Retinal pigment epithelial cell (primary cell): ENCODE data around the gene LBX2.

Source experiments
- DNase-seq: peaks from one replicate; pipeline ENCODE4 v3.0.0-alpha.2; 2010; ENCODE audit warnings: low read depth
- H3K4me3 ChIP-seq: 2 replicates; pipeline ENCODE4 v1.5.1; 2011; ENCODE audit warnings: mild to moderate bottlenecking, low read length, control low read depth, moderate library complexity
- TF ChIP-seq, protein P1 (sequence below): conservative IDR thresholded peaks from 2 replicates; pipeline ENCODE4 v1.5.1; 2011; ENCODE audit warnings: low read depth, low read length, control low read depth, inconsistent platforms

LBX2 gene

DNA sequence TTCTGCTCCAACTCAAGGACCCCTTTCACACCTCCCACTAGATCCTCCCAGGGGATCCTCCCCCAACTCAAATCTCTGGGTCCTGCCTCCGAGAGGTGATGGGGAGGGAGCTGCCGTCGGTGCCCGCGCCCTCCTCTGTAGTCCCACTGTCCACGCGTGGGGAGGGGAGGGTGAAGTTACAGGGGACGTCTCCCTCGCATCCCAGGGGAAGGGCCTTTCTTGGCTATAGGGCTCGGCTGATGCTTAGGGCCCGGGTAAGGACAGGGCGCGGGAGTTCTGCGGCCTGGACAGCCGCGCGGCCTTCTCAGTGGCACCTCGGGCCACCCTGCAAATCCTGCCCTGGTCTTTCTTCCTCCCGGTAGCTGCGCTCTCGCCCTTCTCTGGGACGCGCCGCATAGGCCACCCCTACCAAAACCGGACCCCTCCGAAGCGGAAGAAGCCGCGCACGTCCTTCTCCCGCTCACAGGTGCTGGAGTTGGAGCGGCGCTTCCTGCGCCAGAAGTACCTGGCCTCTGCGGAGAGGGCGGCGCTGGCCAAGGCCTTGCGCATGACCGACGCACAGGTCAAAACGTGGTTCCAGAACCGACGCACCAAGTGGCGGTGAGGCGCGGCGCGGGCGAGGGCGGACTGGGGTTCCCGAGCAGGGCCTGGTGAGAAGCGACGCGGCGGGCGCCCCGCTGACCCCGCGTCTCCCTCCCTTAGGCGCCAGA, 16.0 kb upstream of the LBX2 start:
- DNase-seq, result no peak
- H3K4me3 ChIP-seq, result no peak overlapping the region
- TF ChIP-seq, protein P1, sequence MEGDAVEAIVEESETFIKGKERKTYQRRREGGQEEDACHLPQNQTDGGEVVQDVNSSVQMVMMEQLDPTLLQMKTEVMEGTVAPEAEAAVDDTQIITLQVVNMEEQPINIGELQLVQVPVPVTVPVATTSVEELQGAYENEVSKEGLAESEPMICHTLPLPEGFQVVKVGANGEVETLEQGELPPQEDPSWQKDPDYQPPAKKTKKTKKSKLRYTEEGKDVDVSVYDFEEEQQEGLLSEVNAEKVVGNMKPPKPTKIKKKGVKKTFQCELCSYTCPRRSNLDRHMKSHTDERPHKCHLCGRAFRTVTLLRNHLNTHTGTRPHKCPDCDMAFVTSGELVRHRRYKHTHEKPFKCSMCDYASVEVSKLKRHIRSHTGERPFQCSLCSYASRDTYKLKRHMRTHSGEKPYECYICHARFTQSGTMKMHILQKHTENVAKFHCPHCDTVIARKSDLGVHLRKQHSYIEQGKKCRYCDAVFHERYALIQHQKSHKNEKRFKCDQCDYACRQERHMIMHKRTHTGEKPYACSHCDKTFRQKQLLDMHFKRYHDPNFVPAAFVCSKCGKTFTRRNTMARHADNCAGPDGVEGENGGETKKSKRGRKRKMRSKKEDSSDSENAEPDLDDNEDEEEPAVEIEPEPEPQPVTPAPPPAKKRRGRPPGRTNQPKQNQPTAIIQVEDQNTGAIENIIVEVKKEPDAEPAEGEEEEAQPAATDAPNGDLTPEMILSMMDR, result no peak

DNA sequence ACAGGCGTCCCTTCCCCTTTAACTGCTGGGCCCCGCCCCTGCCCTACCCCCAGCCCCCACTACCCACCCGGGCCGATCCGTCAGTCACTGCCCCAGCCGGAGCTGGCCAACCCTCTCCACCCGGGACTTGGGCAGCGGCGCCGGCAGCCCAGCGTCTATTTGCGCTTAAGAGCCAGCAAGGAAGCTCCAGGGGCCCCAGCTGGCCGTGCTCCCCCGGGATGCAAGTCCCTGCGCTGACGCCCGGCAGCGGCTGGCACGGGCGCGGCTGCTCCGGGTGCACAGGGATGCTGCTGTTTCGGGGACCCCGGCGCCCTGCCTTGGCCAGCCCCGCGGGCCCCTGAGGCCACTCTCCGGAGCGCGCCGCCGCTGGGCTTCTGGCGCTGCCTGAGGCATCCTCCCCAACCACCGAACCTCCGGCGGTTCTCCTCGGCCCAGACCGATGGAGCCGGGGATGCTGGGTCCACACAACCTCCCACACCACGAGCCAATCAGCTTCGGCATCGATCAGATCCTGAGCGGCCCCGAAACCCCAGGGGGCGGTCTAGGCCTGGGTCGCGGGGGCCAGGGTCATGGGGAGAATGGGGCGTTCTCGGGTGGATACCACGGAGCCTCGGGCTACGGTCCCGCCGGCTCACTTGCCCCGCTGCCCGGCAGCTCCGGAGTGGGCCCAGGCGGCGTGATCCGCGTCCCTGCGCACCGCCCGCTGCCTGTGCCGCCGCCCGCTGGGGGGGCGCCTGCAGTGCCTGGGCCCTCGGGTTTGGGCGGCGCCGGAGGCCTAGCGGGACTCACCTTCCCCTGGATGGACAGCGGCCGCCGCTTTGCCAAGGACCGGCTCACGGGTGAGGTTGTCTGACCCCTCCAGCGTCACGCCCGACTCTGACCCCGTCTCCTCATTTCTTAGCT, 15.2 kb upstream of the LBX2 start, which contains the start of gene TLX2:
TSS of gene TLX2 (plus strand) at position 83 of the 903 bp plus-strand sequence. CDS start at position 440, 357 bp downstream.
- DNase-seq, result no peak
- TF ChIP-seq, protein P1, result no peak
- H3K4me3 ChIP-seq, result no peak within 1 kb of the TSS

DNA sequence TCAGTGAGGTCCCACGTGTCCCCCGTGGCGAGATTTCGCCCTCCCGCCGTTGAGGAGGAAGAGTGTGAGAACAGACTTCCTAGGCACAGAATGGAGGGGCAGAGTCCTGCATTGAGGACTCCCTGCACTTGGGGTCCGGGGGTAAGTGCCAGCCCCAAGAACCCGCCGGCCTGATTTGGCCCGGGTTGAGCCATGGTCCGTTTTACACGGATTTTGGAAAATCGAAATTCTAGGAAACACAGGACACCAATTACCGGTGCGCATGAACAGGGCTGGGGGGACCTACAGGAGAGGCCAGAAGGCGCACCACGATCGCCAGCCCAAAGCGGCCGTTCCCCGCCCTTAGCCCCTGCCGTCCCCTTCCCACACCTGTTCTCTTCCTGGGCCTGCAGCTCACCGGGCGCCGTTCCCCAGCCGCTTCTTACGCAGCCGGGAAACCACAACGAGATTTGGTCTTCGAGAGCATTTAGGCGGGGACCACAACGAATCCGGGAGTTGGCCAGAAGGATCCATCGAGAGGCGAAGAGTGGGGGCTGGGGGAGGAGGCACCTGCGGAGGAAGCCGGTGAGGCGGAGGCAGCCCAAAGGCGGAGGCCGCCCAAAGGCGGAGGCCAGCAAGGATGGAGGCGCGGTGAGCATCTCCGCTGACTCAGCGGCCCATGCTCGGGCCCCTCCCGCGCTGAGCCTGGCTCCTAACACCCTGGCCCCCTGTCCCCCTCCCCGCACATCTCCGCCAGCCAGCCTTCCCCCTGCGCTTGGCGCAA, 14.4 kb upstream of the LBX2 start:
- no peak for DNase-seq
- TF ChIP-seq, protein P1, result no peak
- no peak overlapping the region for H3K4me3 ChIP-seq

DNA sequence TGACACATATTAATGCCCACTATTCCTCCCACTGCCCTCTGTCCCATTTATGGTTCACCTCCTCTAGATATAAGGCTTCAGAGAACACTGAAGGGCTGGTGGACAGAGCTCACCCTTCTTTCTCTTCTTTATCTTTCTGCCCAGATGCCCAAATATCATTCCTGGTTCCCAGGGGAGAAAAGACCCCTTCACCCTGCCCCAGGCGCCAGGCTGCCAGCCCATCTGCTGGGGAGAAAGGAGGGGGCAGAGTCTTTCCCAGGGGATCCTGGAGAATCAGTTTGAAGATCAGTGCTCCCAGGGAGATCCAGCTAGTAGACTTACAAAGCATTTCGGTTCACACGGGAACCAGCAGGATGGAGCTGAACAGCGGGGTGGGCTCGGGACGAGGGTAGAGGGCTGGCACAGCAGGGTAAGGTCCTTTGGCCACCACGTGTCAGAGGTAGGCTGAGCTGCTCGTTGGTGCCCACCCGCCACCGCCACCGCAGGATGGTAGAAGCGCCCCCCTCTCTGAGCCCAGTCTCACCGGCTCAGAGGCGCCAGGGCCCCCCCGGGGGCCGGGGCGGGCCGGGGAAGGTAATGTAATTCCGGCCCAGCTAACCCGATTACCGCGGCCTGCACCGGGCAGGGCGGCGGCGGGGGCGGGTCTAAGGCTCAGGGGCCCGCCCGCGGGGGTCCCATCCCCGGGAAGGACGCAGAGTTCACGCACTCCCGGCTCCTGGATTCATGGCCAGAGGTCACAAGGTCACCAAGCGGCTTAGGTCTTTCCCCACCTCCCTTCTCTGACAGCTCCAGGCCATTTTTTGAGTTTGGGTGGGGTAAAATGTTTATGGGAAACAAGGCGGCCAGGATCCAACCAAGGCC, 13.6 kb upstream of the LBX2 start:
- no peak for DNase-seq
- TF ChIP-seq, protein P1, result no peak
- no peak overlapping the region for H3K4me3 ChIP-seq

DNA sequence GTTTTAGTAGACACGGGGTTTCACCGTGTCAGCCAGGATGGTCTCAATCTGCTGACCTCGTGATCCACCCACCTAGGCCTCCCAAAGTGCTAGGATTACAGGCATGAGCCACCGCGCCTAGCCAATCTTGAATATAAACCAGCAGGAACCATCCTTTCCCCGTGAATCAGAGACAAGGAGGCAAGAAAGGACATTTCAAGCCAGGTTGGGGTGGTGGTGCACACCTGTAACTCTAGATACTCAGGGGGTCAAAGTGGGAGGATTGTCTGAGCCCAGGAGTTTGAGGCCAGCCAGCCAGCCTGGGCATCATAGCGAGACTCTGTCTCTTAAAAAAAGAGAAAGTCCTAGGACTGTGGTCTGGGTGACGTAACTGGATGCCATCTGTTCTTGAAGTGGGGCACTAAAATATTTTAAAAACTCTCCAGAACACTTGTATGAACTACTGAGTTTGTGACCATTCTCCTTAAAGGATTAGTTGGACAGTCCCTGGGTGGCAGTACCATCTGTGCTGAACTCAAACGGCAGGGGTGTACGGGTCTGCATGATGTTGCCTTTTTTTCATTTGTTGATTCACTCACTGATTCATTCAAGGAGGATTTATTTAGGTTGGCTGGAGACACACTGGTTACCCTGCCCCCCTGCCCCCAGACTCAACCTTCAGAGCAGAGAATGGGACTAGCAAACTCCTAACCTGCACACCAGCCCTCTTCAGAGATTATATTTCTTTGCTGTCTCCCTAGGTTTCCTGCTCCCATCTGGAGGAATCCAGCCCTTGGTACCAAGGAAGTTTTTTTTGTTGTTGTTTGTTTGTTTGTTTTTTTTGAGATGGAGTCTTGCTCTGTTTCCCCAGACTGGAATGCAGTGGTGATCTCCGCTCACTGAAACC, 11.9 kb upstream of the LBX2 start:
- H3K4me3 ChIP-seq, result no peak overlapping the region
- no peak for DNase-seq
- TF ChIP-seq, protein P1, result no peak
